Lower leg skin (tissue), 3 donors: ENCODE measurements around the gene SMOC2.

Source experiments
- POLR2A ChIP-seq, 2 donors: fragments of 450-650 bp; IDR thresholded peaks; one replicate each; pipeline ENCODE4 v1.6.1; 2016 to 2017; ENCODE audit warnings: antibody characterized with exemption in 2 of 2, mild to moderate bottlenecking in 1 of 2, moderate library complexity in 1 of 2
- TF ChIP-seq, protein P1 (sequence below), 3 donors: fragments of 450-650 bp; IDR thresholded peaks; one replicate each; pipeline ENCODE4 v1.5.1; 2016; ENCODE audit warnings: antibody characterized with exemption in 3 of 3, mild to moderate bottlenecking in 3 of 3, moderate library complexity in 2 of 3

DNA sequence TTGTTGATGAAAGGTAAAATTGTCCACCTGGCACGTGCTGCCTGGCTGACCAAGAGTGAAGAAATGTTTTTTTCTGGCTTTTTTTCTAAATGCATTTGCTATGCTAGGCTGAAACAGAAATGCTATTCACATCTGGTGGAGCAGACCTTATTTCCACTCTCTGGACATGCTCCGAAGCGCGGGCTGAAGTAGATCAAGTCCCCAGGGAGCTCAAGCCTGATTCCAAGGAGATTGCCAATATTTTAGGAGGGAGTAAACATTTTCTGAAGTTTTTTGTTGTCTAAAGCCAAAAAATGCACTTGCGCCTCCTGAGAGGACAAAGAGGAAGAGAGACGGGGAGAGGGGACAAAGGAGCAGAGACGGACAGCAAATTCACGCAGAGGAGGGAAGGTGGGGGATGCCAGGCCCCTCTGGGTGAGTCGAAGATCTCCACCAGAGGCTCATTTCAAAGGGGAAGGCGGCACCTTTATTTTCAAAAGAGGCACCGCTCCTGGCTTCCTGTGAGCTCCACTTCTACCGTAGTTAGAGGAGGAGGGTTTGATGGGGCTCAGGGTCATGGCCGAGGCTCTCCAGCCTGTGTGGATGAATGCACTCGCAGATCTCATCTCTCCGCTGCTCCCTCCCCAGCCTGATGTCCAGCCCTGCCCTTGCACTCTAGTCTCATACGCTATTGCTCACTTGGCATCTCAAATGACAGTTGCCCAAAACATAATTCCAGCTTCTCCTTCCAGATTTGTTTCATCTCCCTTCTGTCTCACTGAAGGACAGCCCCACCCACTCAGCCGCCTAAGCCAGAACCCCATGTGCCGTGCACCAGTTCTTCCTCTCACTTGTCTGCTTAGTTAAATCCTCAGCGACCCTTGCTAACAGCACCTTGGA, 23.1 kb upstream of the SMOC2 start:
- TF ChIP-seq, protein P1, sequence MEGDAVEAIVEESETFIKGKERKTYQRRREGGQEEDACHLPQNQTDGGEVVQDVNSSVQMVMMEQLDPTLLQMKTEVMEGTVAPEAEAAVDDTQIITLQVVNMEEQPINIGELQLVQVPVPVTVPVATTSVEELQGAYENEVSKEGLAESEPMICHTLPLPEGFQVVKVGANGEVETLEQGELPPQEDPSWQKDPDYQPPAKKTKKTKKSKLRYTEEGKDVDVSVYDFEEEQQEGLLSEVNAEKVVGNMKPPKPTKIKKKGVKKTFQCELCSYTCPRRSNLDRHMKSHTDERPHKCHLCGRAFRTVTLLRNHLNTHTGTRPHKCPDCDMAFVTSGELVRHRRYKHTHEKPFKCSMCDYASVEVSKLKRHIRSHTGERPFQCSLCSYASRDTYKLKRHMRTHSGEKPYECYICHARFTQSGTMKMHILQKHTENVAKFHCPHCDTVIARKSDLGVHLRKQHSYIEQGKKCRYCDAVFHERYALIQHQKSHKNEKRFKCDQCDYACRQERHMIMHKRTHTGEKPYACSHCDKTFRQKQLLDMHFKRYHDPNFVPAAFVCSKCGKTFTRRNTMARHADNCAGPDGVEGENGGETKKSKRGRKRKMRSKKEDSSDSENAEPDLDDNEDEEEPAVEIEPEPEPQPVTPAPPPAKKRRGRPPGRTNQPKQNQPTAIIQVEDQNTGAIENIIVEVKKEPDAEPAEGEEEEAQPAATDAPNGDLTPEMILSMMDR (IDR thresholded peaks at IDR 0.05): no peak
- no peak for TF ChIP-seq POLR2A (IDR thresholded peaks at IDR 0.05)
